ENCODE data around the gene HIPK1. TPM values are rescaled to one million over a fixed set of nuclear protein-coding genes. Genes with fewer than 3 reads are reported as not detected.

The HIPK1 gene
- total and polyA plus RNA-seq, 2 of the 13 experiments (the other 11 are each of a cell fraction or from before 2014, with no cell fraction given): 20.8 to 33.4 TPM

- TF ChIP-seq FOXO4 (CRISPR knock-in tag; conservative IDR thresholded peaks at IDR 0.05) (no peak), ZNF414 (CRISPR knock-in tag; IDR thresholded peaks at IDR 0.05) (no peak), GTF2F1 (IDR thresholded peaks at IDR 0.05; ENCODE audit: low read length) (no peak), ZNF317 (CRISPR knock-in tag; IDR thresholded peaks at IDR 0.05) (no peak), TBX3 (IDR thresholded peaks at IDR 0.05; ENCODE audit: borderline replicate concordance) (no peak), RAD21 (CRISPR knock-in tag; IDR thresholded peaks at IDR 0.05) (peak; percentile 34; the same call in 1 of the 2 replicates), KDM5A (IDR thresholded peaks at IDR 0.05; ENCODE audit: borderline replicate concordance, low read length) (peak; percentile 40; the same call in 1 of the 2 replicates), CTCF (CRISPR knock-in tag; IDR thresholded peaks at IDR 0.05) (peak; percentile 37), ZNF646 (CRISPR knock-in tag; IDR thresholded peaks at IDR 0.05) (peak; percentile 64), ZBTB34 (CRISPR knock-in tag; IDR thresholded peaks at IDR 0.05) (no peak), GMEB1 (CRISPR knock-in tag; IDR thresholded peaks at IDR 0.05; ENCODE audit: borderline replicate concordance) (no peak), ZNF792 (CRISPR knock-in tag; IDR thresholded peaks at IDR 0.05) (no peak), ZNF598 (CRISPR knock-in tag; IDR thresholded peaks at IDR 0.05; ENCODE audit: borderline replicate concordance) (0 out of 2 replicates have a peak, but pooled peaks have one; percentile 31), SNAPC2 (CRISPR knock-in tag; IDR thresholded peaks at IDR 0.05) (no peak), AHR (CRISPR knock-in tag; IDR thresholded peaks at IDR 0.05) (no peak)
Measured at GRCh38 chr1:113929750-113930498, 800 bp downstream of the HIPK1 start (continued).
